ENCODE data around the gene MRTO4.

- TF ChIP-seq CTCF (CRISPR knock-in tag; IDR thresholded peaks at IDR 0.05) = no peak
- TF ChIP-seq ZNF367 (CRISPR knock-in tag; IDR thresholded peaks at IDR 0.05; ENCODE audit: borderline replicate concordance) = no peak
- TF ChIP-seq KAT8 (CRISPR knock-in tag; IDR thresholded peaks at IDR 0.05) = no peak
- no peak for TF ChIP-seq MYNN (CRISPR knock-in tag; IDR thresholded peaks at IDR 0.05; ENCODE audit: low read depth)
- TF ChIP-seq ZBTB4 (CRISPR knock-in tag; IDR thresholded peaks at IDR 0.05; ENCODE audit: borderline replicate concordance) = no peak
- TF ChIP-seq CREB1 (IDR thresholded peaks at IDR 0.05) = no peak
- TF ChIP-seq CREB1 (CRISPR knock-in tag; IDR thresholded peaks at IDR 0.05) = no peak
- no peak for TF ChIP-seq POLR2AphosphoS2 (IDR thresholded peaks at IDR 0.05; ENCODE audit: low read depth, low read length)
- no peak for TF ChIP-seq BCLAF1 (IDR thresholded peaks at IDR 0.05)
Measured at GRCh38 chr1:19202396-19202795, 49.2 kb upstream of the MRTO4 start.
